HG03159 (cell line): ENCODE measurements around the gene CAPN3.

ENCODE experiments used
- ATAC-seq: cut with Tn5 transposase; IDR thresholded peaks from one replicate; pipeline ENCODE4 v1.9.1; 2021; ENCODE audit warnings: mild to moderate bottlenecking, moderate library complexity; ENCODE audit not compliant: unreplicated experiment

Gene CAPN3

DNA sequence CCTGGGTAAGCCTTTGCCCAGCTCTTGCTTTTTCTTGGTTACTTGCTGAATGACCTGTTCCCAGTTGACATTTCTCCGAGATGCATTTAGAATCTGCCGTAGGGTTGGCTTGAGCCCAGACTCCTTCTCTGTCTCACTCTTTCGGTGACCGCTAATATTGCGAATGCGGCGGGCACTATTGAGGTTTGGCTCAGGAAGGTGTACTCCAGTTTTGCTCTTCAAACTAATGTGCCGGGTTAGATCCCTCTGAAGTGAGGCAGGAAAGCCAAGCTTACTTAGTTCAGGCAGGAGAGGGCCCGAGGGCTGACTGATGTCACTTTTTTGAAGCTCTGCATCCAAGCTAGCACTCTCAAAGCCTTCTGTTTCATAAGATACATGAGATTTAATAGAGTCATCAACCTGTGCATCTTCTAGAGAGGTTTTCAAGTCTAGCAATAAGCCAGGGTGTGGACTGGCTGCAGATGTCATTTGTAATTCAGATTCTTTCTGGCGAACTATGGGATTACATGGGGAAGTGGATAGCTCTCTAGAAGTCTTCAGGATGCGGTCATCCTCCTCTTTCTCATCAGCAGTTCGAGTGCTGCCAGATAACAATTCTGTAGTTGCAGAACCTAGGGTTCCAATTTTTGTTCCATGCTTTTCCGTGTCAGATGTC, 90.6 kb downstream of the CAPN3 start:
- ATAC-seq = no peak

- ATAC-seq = no peak
Measured at GRCh38 chr15:42450425-42450790, 91.1 kb downstream of the CAPN3 start.

- no peak for ATAC-seq
Measured at GRCh38 chr15:42453826-42454225, 94.5 kb downstream of the CAPN3 start.

DNA sequence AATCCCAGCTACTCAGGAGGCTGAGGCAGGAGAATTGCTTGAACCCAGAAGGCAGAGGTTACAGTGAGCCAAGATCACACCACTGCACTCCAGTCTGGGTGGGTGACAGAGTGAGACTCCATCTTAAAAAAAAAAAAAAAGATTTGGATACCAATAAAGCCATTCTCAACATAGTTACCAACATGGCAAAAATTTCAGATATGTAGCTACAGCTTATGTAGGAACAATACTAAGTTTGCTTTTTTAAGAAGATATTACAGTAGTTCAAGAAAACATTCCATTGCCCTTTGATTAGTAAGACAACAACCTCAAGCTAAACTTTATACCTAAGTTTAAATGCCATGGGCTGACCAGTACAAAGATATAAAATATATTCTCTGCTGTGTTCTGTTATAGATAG, 97.2 kb downstream of the CAPN3 start:
- ATAC-seq = no peak

DNA sequence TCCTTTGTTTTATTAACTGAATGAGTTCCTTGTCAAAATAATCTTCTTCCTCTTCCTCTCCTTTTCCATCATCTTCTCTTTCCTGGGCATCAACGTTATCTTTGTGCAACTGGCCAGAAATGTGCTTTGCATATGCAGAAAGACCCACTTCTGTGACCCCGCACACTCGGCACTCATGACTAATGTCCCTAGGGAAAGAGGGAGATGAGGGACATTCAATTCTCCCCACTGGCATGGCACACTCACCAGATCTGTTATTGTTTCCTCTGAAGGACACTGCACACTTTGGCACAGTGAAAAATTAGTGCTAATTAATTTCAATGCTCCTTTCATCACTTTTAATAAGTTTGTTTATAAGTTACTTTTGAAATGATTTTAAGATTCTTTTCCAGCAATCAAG, 97.7 kb downstream of the CAPN3 start:
- ATAC-seq = no peak

- ATAC-seq = no peak
Measured at GRCh38 chr15:42457445-42458442, 98.4 kb downstream of the CAPN3 start.

GRCh38 chr15:42461261-42461660, 102.0 kb downstream of the CAPN3 start:
- ATAC-seq = no peak
